Tibial nerve (tissue), 3 donors: Measurements from ENCODE around the gene RNF114.

Source experiments
- POLR2A ChIP-seq, 2 donors: fragments of 450-650 bp; IDR thresholded peaks; one replicate each; pipeline ENCODE4 v1.6.1; 2017; ENCODE audit warnings: antibody characterized with exemption in 2 of 2, mild to moderate bottlenecking in 2 of 2, moderate library complexity in 2 of 2
- TF ChIP-seq, protein P1 (sequence below), 5 experiments: fragments of 200-600 bp in 3 of 5; fragments of 450-650 bp in 2 of 5; sonication (generic) in 3 of 5; IDR thresholded peaks; one replicate each; pipeline ENCODE4 v1.5.1; 2016 to 2019; ENCODE audit warnings: antibody characterized with exemption in 5 of 5, mild to moderate bottlenecking in 3 of 5, moderate library complexity in 2 of 5

GRCh38 chr20:49891476-49892110 lies 44.6 kb upstream of the RNF114 start:
- no peak for TF ChIP-seq POLR2A (IDR thresholded peaks at IDR 0.05)
- TF ChIP-seq, protein P1, sequence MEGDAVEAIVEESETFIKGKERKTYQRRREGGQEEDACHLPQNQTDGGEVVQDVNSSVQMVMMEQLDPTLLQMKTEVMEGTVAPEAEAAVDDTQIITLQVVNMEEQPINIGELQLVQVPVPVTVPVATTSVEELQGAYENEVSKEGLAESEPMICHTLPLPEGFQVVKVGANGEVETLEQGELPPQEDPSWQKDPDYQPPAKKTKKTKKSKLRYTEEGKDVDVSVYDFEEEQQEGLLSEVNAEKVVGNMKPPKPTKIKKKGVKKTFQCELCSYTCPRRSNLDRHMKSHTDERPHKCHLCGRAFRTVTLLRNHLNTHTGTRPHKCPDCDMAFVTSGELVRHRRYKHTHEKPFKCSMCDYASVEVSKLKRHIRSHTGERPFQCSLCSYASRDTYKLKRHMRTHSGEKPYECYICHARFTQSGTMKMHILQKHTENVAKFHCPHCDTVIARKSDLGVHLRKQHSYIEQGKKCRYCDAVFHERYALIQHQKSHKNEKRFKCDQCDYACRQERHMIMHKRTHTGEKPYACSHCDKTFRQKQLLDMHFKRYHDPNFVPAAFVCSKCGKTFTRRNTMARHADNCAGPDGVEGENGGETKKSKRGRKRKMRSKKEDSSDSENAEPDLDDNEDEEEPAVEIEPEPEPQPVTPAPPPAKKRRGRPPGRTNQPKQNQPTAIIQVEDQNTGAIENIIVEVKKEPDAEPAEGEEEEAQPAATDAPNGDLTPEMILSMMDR (IDR thresholded peaks at IDR 0.05): no peak
